ENCODE results near the gene ARHGAP12.

DNA sequence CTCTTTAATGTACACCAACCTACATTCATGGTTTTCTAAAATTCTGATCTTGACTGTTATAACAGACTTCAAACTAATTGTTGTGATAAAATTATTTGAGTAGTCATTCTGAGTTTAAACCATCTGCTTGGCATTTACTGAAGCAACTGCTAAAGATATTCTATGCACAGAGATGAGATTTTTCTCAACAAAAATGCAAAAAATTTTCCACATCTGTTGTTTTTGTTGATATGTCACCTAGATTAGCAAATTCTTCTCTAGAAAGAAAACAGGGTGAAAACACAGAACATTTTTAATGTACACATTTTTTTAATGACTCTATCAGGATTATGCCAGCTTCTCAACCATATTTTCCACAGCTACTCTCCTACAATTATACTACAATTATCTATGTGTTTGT lies 42.7 kb downstream of the ARHGAP12 start:
- TF ChIP-seq, protein P1, sequence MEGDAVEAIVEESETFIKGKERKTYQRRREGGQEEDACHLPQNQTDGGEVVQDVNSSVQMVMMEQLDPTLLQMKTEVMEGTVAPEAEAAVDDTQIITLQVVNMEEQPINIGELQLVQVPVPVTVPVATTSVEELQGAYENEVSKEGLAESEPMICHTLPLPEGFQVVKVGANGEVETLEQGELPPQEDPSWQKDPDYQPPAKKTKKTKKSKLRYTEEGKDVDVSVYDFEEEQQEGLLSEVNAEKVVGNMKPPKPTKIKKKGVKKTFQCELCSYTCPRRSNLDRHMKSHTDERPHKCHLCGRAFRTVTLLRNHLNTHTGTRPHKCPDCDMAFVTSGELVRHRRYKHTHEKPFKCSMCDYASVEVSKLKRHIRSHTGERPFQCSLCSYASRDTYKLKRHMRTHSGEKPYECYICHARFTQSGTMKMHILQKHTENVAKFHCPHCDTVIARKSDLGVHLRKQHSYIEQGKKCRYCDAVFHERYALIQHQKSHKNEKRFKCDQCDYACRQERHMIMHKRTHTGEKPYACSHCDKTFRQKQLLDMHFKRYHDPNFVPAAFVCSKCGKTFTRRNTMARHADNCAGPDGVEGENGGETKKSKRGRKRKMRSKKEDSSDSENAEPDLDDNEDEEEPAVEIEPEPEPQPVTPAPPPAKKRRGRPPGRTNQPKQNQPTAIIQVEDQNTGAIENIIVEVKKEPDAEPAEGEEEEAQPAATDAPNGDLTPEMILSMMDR (IDR thresholded peaks at IDR 0.05; ENCODE audit: insufficient read depth, low read length): no peak
- no peak for TF ChIP-seq POLR2AphosphoS5 (IDR thresholded peaks at IDR 0.05; ENCODE audit: low read depth)
- TF ChIP-seq, protein P2, sequence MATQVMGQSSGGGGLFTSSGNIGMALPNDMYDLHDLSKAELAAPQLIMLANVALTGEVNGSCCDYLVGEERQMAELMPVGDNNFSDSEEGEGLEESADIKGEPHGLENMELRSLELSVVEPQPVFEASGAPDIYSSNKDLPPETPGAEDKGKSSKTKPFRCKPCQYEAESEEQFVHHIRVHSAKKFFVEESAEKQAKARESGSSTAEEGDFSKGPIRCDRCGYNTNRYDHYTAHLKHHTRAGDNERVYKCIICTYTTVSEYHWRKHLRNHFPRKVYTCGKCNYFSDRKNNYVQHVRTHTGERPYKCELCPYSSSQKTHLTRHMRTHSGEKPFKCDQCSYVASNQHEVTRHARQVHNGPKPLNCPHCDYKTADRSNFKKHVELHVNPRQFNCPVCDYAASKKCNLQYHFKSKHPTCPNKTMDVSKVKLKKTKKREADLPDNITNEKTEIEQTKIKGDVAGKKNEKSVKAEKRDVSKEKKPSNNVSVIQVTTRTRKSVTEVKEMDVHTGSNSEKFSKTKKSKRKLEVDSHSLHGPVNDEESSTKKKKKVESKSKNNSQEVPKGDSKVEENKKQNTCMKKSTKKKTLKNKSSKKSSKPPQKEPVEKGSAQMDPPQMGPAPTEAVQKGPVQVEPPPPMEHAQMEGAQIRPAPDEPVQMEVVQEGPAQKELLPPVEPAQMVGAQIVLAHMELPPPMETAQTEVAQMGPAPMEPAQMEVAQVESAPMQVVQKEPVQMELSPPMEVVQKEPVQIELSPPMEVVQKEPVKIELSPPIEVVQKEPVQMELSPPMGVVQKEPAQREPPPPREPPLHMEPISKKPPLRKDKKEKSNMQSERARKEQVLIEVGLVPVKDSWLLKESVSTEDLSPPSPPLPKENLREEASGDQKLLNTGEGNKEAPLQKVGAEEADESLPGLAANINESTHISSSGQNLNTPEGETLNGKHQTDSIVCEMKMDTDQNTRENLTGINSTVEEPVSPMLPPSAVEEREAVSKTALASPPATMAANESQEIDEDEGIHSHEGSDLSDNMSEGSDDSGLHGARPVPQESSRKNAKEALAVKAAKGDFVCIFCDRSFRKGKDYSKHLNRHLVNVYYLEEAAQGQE (IDR thresholded peaks at IDR 0.05; ENCODE audit: insufficient replicate concordance, low read depth): no peak
